C1 segment of cervical spinal cord (tissue), 14 donors: ENCODE measurements around the gene HSPH1.
"Not testable (repeated sequence)": the region's sequence is repeated elsewhere in the genome, so short reads cannot be mapped to it uniquely, and the experiment has no call there.

Experiments
- DNase-seq, 14 donors: peaks; one replicate each; lab custom pipeline; 2025; lab: John Stamatoyannopoulos, UW

HSPH1 gene

DNA sequence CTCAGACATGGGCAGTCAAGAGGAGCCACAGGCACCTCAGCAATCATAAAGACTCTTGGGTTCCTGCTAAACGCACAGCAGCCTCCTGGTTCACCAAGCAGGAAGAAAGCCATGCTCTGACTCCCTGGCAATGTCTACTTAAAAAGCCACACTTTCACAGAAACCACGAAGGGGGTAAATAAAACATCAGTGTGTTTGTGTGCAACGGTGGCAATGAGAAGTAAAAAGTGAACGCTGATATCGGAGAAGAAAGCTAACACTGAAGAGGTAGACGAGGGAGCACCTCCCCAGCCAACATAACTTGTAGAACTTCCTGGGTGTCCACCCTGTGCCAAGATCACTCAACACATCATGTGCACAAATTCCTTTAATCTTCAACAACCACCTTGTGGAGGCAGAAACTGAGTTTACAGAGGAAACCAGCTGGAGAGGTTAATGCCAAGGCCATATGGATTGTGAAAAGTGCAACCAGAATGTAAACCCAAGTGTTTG, 30.2 kb downstream of the HSPH1 start:
- no peak for DNase-seq

DNA sequence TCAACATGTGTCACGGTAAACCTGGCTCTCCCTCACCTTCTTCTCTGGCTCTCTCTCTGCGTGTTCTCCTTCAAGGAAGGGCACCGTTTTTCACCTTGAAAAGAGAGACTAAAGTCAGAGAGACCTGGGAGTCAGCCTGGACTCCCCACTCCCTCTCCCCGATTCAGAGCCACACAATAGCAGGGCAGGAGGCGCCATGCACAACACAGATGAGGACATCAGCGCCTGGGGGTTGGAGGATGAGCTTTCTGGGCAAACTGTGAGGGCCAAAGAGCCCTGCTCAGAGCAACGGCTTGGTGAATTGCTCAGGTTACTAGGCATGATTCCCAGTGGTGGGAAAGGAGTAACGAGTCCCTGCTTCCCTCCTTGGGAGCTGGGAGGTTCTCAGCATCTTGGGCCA, 32.3 kb downstream of the HSPH1 start:
- no peak for DNase-seq

DNA sequence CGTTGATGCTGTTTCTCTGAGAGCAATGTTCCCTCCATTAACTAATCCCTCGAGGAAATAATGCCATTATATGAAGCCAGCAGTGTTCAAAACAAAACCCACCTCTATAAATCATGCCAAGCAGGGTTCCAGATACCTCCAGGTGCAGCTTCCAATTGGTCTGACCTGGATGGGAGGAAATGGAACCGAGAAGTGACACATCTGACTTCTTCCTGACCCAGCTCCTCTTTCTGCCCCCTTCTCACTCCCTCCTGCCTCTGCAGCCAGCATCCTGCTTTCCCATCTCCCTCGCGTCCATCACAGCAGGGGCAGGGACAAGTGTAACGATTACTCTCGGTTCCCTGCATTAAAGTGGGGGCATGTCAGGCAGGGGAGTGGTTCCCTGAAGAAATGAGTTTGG, 37.5 kb downstream of the HSPH1 start:
- no peak for DNase-seq

DNA sequence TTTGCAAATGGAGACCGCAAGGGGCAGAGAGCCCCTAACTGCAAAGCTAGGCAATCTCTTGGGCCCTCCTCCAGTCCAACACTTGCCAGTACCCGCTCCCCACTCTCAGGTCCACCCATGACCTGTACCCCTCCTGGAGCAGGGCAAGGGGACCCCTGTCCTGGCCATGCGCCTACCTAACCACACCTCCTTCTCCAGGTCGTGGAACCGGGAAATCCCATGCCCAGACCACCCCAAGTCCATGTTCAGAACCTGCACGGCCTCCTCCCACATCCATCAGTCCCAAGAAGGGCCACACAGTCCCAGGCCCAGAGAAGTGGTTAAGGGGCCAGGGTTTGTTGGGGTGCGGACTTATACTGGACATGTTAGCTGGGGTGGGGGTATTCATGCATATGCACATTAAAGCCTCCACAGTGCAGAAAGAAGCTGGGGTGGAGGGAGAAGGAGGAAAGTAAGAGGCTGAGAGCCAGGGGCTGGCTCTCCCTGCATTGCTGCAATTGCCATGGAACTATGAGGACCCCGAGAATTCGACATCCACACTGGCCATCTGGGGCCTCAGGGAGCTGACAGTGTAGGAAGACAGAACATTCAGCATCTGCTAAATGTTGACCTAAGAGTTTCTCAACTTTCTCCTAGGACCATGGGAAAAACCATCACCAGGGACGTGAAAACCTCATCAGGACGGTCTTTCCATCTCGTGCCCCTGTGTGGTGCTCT, 39.0 kb downstream of the HSPH1 start:
- DNase-seq, result no peak

DNA sequence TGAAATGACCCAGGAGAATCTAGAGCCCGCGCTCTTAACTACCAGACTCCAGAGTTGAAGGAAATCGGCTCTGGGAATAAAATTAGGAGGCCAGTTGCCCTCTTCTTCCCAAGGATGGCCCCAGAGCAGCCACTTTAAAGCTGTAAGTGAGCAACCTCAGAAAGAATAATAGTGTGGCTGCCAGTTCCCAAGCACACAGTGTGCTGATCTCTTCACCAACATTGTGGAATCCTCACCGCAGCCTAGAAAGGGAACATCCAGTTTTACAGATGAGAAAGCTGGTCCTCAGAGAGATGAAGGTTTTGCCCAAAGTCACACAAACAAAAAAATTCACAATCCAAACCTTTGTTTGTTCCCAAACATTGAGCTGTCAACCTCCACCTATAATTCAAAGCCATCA, 39.6 kb downstream of the HSPH1 start:
- no peak for DNase-seq

DNA sequence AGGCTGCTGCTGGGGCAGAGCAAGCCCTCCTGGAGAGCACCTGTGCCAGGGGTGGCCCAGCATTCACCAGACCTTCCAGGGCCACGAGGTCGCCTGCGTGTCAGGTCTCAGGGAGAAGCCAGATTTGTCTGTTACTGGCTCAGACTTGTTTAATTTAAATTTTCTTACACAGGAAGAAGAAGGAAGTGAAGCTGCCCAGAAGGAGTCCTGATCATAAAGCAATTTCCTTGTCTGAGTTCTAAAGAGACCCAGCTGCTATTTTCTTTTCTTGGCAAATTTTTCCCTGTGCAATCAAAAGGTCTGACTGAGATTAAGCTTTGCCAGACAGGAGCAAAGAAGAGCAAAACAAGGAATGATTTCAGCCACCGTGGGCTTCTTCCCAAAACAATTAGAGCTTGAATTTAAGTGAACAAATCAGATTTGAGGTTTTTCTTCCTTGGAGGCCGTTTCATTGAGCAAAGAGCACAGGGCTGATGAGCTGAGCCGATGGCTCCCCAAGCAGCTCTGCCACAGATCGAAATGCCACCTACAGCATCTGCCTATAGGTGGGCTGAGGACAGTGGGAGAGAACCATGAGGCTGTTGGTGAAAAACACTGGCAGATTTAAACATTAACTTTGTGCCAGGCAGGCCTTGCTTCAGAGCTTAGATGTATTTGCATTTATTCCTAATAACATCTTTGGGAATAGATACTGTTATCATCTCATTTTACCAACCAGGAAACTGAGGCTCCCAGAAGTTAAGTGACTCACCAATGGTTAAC, 40.1 kb downstream of the HSPH1 start:
- no peak for DNase-seq

DNA sequence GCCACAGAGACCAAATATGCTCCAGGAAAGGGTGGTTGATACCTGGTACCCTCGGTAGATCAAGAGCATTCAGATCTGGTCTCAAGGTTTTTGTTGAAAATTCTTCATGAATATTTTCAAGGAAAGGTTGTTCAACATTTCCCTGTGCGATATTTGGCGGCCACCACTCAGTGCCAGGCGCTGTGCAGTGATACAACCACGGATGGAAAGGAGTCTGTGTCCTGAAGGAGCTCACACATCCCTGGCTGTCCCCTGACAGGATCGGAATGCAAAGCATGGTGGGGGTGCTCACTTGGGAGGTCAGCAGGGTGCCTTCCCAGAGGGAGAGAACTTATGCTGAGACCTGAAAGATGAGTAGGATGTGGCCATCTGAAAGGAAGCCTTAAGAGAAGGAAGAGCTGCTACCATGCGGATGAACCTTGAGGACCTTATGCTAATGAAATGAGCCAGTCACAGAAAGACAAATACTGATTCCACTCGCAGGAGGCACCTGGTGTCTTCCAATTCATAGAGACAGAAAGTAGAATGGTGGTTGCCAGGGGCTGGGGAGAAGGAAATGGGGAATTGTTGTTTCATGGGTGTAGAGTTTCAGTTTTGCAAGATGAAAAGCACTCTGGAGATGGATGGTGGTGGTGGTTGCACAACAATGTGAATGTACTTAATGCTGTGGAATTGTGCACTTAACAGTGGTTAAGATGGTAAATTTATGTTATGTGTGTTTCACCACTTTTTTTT, 41.6 kb downstream of the HSPH1 start:
- DNase-seq, result no peak

DNA sequence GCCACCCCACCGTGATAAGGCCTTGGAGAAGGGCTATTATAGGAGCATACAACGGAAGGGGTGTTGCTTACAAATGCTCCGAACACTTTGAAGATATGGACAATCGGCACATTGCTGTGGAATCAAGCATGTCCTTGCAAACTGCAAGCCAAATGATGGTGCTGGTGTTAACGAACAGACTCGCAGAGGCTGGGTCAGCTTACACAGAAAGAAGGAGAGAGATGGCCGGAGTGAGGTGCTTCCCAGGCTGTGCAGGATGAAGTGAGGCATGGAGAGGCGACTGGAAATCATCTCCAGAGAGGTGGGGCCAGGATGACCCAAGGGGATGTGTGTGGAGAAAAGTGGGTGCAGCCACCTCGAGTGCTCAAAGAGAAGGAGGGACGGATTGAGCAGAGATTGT, 42.2 kb downstream of the HSPH1 start:
- DNase-seq, result no peak

DNA sequence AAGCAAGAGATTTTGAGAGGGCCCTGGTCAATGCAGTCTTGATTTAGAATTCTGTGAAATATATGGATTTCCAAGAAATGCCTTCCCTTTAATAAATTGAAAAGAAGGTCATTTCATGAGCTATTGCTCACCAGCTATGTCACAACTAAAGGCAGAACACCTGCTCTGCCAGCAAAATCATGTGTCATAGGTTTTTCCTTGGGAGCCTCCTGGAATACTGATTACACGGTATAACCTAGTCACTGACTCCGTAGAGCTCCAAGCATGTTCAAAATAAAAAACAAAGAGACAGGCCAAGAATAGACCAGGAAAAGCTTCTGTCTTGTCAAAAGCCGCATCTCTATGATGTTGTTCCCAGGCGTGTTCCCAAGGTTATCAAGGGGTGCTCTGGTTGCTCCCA, 45.5 kb downstream of the HSPH1 start:
- DNase-seq, result no peak

DNA sequence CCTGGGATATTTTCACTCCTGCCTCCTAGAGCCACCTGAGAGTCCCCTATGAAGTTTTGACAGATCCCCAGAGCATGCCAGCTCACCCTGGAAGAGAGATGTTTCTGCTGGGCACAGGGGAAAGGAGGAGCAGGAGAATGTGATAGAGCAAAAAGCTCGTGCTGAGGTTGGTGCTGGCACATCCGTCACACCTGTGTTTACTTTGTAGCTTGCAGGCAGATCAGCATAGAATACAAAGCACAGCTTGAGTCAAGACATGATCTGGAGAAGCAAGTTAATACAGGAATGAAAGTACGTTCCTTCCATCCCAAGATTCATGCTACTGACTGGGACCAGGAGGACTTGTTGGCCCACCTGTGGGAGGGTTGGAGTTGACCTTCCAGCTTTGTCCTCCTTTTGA, 46.1 kb downstream of the HSPH1 start:
- no peak for DNase-seq

DNA sequence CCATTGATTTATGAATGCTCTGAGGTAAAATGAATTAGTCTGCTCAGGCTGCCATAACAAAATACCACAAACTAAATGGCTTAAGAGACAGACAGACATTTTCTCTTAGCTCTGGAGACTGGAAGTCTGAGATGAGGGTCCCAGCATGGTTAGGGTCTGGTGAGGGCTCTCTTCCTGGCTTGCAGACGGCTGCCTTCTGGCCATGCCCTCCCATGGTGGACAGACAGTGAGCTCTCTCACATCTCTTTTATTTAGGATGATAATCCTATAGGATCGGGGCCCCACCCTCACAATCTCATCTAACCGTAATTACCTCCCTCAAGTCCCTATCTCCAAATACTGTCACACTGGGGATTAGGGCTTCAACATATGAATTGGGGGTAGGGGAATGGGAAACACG, 47.1 kb downstream of the HSPH1 start:
- DNase-seq, result no peak

DNA sequence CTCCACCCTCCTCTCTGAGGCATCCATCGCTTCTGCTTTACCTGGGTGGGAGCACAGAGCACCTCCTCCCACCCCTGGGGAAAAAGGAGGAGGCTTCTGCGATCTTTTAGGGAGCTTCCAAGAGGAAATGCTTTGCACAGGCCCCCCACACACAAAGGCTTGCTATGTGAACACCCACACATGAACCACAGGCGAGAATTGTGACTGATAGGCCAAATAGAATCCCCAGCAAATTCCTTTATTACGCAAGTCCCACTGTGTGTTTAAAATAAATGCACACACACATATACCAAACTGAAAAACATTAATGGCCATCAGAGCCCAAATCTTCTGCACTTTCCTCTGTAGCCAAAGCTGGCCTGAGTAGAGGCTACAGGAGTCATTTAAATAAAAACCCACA, 50.6 kb downstream of the HSPH1 start:
- DNase-seq, result no peak

DNA sequence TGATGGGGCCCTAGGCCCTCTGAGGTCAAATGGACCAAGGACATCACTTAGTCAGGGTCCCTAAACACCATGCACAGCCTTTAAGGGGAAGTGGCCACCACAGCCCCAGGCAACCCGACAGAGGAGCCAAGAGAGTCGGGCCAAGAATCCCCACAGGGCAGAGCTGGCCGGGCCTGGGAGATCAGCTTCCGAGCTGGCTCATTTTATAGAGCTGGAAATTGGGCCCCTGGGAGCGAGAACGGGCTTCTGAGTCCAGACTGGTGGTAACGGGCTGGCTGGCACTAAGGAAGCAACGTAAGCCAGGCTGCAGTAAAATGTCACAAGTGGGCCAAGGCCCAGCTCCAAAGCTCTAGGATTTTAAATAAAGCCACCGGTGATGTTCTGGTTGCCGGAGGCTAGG, 51.1 kb downstream of the HSPH1 start:
- no peak for DNase-seq

DNA sequence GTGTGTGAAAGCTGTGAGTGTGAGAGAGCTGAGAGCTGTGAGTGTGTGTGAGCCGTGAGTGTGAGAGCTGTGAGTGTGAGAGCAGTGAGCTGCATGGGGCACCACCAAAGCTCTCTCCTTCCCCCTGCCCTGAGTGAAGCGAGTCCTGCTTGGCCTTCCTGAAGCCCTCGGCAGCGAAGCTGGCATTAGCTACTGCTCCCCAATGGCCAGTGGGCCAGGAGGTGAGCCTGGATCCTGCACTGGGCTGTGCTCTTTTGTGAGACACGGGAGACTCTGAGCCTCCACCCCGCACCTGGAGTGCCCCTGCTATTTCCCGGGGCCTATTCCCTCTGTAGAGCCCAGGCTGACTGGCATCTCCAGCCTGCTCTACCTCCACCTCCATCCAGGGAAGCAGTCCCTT, 51.5 kb downstream of the HSPH1 start:
- DNase-seq, result no peak

DNA sequence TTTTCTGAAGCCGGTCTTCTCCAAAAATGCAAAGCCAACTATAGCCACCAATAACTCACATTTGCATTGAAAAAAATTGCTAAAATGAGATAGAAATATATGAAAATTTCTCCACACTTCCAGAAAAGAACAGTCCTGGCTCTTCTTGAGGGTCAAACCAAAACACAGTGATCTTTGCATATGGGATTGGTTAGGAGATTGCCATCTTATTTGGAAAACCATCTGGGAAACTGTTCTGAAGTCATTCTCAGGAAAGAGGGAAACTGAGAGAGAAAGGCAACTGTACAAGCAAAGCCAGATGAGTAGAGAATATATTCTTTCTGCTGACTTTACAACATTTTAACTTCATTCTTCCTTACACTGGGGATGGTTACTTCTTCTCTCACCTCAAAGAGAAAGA, 54.6 kb downstream of the HSPH1 start:
- DNase-seq, result no peak

DNA sequence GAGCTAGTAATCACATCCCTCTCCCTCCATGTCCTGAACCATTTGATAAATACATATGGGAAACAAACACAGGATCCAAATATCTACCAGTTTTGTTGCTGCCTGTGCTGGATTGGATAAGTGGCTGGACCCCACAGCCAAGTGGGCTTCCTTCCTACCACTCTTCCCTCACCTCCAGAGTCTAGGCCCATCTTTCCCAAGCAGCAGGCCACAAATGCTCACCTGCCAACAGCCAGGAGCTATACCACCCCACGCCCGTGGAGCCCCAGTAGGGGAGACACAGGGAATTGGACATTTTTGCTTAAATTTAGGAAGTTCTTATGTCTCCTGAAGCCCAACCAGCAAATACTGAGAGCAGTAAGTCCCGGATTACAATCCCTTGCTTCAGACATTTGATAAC, 55.8 kb downstream of the HSPH1 start:
- no peak for DNase-seq

DNA sequence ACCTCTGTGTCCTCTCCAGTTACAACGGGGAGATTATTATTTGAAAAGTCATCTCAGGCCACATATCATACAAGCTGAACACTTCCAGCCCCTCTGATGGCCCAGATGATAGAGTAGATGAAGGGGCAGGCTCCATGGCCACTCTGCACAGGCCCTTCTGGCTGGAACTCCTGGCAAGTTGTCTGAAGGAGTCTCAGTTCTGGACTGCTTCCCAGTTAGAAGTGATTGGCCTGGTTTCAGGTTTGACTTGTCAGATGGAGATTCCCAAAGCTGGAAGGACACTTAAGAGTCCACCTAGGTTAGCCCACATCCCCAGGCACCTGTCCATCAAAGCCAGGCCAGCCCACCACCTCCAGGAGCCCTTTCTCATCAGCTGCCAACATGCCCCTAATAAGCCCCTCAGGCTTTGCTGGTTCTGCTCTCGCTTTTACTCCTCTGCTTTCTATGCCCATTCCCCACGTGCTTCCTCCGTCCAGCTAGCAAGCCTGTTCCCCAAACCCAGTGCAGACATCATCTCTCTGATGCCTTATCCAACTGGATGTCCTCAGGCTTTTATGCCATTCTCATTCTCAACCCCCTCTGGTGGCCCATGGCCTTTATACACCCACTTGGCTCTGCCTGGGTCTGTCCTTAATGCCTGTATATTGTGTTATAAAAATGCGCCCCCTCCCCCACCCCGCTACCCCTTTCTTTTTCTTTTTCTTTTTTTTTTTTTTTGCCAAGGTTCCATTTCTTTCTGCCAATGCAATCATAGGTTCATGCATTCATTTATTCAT, 56.5 kb downstream of the HSPH1 start:
- DNase-seq, result no peak

DNA sequence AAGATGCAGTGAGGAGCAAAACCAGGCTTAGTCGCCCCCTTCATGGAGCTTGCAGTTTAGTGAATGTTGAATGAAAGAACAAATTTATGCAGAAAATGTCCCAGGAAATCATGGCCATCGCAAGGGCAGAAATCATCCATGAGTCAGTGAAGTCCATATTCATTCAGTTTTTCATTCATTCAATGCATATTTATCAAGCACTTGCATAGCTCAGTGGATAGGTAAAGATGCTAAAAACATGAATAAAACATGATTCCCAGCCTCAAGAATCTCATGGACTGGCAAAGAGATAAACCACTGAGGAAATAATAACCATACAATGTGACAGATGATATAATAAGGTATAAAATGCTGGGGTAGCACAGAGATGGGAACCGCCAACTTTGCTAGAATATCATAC, 58.8 kb downstream of the HSPH1 start:
- DNase-seq, result no peak

DNA sequence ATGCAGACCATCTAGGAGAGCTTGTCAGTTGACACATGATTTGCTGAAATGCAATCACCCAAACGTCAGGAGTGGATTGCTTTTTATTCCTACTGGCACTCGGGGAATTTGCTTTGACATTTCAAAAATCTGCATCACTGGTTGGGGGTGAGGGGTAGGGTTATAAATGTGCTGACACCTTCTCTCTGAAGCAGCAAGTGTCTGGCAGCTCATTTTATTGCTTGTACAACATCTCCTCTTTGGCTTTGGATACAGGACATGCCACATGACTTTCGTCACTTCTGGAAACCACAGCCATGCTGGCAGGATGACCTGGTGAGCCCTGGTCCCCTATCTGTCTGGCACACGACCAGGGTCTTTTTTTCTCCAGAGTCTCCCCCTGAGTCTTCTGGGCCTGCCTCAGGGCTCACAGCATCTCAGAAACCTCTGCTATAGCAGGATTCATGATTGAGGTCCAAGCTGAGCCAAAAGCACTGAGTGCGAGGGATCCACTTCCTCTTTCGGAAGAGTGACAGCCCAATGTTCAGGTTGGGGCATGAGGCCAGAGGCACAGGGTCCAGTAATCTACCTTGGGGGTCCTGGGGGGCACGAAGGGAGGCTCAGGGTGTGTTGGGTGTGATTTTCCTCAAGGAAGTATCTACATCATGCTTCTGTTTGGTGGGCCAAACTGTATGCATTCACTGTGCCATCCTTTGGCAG, 60.1 kb downstream of the HSPH1 start:
- no peak for DNase-seq

DNA sequence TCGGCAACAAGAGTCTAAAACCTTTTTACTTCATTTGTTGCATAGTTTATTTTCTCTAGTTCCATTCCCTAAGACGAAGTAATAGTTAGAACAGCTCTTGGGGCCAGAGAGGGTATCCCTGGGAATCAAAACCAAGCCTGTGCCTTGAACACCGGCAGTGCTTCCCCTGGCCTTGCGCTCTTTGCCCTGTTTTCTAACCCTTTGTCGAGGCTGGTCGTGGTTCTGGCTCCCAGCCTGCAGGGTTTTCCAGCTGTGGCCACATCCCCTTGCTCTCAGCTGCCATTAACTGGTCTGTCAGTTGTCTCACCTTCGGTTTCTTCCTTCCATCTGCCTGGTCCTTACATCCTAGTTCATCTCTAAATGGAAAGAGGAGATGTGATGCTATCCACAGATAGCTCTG, 61.0 kb downstream of the HSPH1 start:
- no peak for DNase-seq

DNA sequence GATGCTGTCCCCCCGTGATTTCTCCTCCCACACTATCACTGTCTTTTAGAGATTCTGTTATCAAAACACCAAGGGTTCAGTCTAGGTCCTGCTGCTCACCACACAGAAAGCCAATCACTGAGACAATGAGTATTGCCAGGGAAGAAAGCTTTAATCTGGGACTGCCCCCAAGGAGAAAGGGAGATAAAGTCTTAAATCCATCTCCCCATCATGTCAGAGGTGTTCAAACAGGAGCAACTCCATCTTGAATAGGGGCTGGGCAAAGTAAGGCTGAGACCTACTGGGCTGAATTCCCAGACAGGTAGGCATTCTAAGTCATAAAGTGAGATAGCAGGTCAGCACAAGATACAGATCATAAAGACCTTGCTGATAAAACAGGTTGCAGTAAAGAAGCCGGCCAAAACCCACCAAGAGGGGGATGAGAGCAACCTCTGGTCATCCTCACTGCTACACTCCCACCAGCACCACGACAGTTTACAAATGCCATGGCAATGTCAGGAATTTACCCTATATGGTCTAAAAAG, 63.7 kb downstream of the HSPH1 start:
- DNase-seq, result not testable (repeated sequence)
